Renal cortical epithelial cell (primary cell): ENCODE data around the gene DPEP3. TPM values are rescaled to one million over a fixed set of nuclear protein-coding genes. Genes with fewer than 3 reads are reported as not detected.
"Not testable (repeated sequence)": the region's sequence is repeated elsewhere in the genome, so short reads cannot be mapped to it uniquely, and the experiment has no call there.

ENCODE experiments used
- DNase-seq: peaks from one replicate; pipeline ENCODE4 v3.0.0-alpha.2; 2011; ENCODE audit warnings: low read depth
- total RNA-seq: library from RNA; depleted of rRNA; stranded (reverse); fragments of >200 nt; gene quantifications from 2 replicates; pipeline ENCODE4 v1.2.3, GENCODE V29; 2014

Gene DPEP3, protein sequence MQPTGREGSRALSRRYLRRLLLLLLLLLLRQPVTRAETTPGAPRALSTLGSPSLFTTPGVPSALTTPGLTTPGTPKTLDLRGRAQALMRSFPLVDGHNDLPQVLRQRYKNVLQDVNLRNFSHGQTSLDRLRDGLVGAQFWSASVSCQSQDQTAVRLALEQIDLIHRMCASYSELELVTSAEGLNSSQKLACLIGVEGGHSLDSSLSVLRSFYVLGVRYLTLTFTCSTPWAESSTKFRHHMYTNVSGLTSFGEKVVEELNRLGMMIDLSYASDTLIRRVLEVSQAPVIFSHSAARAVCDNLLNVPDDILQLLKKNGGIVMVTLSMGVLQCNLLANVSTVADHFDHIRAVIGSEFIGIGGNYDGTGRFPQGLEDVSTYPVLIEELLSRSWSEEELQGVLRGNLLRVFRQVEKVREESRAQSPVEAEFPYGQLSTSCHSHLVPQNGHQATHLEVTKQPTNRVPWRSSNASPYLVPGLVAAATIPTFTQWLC
- total RNA-seq = not detected in 2 replicates

DNA sequence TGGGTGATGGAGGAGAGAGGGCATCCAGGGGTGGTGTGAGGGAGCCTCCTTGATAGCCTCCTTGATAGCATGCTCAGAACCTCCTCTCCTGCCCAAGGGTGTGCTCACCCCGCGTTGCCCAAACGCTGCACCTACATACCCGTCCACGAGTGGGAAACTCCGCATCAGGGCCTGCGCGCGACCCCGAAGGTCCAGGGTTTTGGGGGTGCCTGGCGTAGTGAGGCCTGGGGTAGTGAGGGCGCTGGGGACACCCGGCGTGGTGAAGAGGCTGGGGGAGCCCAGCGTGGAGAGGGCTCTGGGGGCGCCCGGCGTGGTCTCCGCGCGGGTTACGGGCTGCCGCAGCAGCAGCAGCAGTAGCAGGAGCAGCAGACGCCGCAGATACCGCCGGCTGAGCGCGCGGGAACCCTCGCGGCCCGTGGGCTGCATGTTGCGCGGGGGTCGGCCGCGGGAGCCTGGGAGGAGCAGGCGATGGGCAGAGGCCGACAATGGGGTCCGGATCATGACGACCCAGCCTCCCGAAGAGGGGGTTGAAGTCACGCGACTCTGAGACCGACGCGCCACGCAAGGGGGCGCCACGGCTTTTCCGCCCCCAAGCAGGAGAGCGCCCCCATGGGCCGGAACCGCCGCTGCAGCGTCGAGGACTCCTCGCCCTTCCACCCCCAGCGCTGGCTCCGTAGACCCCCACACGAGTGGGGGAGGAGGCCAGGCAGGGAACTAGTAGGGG lies at the start of gene DPEP3:
DPEP3 (minus strand) TSS at position 545 of the 724 bp plus-strand sequence; CDS start at position 426, 119 bp downstream.
- no peak for DNase-seq

DNA sequence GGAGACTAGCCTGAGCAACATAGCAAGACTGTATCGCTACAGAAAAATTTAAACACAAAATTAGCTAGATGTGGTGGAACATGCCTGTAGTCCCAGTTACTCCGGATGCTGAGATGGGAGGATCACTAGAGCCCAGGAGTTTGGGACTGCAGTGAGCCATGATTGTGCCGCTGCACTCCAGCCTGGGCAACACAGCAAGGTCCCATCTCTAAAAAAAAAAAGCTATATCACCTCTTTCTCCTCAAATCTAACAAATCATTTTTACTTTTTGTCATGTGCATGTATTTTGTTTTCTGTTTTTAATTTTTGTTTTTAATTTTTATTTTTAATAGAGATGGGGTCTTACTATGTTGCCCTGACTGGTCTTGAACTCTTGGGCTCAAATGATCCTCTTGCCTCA lies 48.7 kb upstream of the DPEP3 start:
- DNase-seq = no peak

DNA sequence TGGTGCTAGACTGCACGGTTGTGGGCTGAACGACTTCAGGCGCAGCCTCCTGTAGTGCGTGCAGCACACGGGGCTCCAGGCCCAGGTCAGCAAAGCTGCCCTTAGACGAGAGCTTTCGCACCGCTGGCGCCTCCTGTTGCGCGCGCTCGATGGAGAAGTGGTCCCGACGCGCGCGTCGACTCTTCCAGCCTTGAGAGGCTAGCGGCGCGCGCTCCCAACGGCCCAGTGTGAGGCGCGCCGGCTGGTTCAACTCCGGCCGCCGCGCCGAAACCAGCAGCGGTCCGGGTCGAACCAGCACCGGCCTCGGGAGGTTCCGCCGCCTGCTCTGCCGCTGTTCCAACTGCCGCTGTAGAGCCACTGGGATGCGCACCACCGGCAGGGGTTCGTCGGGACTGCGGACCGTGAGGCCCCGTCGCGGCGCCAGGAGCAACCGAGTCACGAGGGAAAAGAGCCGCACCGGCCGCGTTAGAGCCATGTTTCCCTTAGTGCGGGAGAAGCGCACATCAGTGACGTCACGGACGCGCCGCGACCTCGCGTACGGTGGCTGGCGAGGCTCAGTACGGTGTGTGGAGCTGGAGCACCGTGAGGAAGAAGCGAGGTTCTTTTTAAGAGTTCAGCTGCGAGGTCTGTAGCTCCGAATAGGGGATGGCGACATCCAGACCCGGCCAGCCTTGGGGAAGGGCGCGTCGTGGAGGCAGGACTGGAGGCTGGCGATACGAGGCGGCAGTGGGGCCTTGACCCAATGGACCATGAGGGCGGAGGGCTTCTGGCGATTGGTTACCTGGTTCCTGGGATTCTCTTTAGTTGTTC lies 42.6 kb upstream of the DPEP3 start, which contains the start of the genes DDX28 and DUS2:
DDX28 (minus strand) TSS at position 505 of the 810 bp plus-strand sequence; CDS start at position 475, 30 bp downstream.
DUS2 (plus strand) TSS at position 557 of the 810 bp plus-strand sequence. CDS start 14,740 bp downstream, outside the sequence.
- peak; percentile 76 for DNase-seq

DNA sequence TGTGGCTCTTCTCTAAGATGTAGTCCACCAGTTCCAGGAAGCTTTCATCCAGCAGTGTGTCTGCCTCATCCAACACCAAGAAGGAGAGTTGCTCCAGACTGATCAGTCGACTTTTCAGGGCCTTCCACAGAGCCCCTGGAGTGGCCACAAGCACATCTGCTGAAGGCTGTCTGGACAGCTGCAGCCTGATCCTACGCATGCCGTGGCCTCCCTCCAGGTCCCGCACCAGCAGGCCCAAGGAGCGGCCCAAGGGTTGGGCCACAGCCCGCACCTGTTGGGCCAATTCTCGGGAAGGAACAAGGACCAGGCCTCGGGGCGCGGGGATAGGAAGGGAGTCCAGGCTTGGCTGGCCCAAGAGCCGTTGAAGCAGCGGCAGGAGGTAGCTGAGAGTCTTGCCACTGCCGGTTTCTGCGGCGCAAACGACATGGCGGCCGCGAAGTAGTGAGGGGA lies 42.0 kb upstream of the DPEP3 start:
- DNase-seq = no peak

DNA sequence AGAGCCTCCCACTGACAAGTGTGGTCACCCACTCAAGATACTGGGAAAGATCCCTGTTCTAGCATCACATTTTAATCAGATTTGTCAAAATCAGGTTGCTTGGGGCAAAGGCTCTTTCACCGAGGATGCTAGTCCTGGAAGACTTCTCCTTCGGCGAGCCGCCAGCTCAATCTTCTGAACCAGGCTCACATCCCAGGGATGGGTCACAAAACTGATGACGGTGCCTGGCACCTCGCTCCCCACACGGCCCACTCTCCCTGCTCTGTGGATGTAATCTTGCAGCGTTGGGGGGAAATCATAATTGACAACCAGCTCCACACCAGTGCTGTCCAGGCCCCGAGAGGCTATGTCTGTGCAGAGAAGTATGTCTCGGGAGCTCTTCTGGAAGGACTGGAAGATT lies 41.2 kb upstream of the DPEP3 start:
- DNase-seq = no peak

DNA sequence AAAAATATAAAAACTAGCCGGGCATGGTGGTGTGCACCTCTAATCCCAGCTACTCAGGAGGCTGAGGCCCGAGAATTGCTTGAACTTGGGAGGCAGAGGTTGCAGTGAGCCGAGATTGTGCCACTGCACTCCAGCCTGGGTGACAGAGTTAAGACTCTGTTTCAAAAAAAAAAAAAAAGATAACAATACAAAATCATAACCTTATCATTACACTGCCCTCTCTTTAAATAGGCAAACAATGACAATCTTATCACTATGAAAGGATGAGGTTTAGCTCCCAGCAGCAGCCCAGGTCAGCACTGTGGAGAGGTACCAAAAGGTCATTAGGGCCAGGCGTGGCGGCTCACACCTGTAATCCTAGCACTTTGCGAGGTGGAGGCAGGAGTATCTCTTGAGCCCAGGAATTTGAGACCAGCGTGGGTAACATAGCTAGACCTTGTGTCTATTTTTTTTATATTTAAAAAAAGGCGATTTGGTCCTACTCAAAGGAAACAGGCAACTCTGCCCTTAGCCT lies 38.9 kb upstream of the DPEP3 start:
- DNase-seq = no peak

DNA sequence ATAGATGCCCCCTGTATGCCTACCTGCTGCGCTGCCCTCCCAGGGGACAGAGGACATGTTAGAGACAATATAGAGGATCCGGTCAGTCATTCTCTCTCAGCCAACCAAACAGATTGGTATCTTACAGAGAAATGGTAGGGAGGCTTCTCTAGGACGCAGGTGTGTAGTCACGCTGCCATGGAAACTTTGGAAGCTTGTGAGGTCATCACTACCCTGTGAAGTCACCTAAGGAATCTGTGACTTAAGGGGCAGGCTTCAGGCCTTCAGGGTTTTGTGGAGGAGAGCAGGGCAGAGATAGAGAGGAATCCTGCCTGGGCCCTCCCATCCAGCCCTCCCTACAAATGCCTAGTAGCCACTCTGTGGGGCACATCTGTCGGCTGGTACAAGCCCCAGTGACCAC lies 35.4 kb upstream of the DPEP3 start, which contains the start of gene DPEP2NB:
DPEP2NB (minus strand) TSS at position 231 of the 400 bp plus-strand sequence; CDS start at position 90, 141 bp downstream.
- no peak for DNase-seq

DNA sequence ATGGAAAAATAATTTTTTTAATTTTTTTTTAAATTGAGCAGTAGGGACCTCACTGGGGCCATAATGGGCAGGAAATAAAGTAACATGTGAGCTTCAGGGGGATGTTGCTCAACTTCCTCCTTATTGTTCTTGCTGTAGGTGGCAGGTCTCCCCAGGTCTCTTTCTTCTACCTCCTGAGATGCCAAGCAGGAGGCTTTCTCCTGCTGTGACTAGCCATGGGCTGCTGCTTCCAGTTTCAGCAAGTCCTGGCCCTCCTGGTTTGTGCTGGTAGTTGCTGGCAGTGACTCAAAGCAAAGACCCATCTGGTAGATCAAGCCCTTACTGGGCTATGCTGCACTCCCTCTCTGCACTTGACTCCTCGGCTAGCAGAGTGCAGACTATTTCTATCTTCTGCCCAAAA lies 33.1 kb upstream of the DPEP3 start:
- peak; percentile 48 for DNase-seq

DNA sequence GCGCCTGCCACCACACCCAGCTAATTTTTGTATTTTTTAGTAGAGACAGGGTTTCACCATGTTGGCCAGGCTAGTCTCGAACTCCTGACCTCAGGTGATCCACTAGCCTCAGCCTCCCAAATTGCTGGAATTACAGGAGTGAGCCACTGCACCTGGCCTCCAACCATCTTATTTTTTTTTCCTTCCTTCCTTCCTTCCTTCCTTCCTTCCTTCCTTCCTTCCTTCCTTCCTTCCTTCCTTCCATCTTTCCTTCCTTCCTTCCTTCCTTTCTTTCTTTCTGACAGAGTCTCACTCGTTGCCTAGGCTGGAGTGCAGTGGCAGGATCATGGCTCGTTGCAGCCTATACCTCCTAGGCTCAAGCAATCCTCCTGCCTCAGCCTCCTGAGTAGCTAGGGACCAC lies 29.6 kb upstream of the DPEP3 start:
- DNase-seq = not testable (repeated sequence)

DNA sequence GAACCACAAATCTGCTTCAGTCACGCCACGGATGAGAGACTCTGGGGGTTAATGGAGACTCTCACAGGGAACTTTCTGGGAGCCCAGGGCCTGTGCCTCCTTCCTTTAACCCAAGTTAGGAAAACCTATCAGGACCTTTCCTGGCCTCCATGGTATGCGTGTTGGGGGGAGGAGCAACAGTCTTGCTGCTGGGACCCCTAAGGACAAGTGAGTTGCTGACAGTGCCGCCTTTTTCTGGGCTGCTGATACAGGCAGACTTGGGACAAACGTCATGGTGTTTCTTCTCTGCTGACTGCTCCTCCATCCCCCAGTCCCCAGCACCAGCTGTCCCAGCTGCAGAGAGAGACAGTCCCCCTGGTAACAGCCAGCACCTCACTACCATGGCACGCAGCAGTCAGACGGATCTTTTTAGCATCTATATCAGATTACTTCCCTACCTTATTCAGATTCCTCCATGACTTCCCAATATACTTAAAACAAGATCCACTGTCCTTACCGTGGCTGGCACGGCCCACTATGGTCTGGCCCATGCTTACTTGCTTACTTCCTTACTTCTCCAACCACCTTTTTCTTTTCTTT lies 28.9 kb upstream of the DPEP3 start:
- no peak for DNase-seq

DNA sequence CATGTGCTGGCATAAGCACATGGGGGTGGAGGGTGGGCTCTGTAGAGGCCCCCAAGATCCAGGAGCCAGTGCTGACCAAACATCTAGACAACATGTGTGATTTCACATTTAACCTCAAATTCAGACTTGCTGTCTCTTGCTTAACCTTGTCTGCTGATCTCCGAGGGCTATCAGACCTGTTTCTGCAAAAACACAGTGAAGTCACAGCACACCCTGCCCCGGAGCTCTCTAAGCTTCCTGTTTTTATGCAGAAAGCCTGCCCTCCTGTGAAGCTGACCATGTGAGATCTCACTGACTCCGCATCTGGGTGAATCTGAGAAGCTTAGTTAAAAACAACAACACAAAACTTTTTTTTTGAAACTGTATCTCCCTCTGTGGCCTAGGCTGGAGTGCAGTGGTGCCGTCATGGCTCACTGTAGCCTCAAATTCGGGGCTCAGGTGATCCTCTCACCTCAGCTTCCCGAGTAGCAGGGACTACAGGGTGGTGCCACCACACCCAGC lies 25.5 kb upstream of the DPEP3 start:
- DNase-seq = peak; percentile 35

DNA sequence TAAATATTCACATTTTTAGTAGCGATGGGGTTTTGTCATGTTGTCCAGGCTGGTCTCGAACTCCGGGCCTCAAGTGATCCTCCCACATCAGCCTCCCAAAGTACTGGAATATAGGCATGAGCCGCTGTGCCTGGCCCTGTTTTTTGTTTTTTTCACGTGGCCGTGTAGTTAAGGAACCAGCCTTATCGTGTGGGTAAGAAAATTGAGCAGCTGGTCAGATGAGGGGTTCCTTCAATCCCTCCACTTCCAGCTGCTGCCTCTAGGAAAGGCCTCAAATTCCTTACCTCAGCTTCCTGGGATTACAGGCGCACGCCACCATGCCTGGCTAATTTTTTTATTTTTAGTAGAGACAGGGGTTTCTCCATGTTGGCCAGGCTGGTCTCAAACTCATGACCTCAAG lies 24.9 kb upstream of the DPEP3 start:
- DNase-seq = no peak

DNA sequence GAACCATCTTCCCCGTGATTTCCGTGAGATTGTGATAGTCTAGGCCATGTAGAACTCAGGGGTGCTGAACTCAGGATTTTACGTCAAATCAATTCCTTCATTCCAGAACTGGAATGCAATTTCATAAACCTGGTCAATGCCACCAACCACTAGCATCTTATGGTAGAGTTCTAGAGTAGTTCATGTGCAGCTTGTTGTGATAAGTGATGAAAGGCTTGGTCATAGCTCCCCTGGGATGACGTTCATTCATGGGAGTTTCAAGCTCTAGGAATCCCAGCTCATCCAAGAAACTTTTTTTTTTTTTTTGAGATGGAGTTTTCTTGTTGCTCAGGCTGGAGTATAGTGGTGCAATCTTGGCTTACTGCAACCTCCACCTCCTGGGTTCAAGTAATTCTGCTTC lies 22.7 kb upstream of the DPEP3 start:
- DNase-seq = no peak

DNA sequence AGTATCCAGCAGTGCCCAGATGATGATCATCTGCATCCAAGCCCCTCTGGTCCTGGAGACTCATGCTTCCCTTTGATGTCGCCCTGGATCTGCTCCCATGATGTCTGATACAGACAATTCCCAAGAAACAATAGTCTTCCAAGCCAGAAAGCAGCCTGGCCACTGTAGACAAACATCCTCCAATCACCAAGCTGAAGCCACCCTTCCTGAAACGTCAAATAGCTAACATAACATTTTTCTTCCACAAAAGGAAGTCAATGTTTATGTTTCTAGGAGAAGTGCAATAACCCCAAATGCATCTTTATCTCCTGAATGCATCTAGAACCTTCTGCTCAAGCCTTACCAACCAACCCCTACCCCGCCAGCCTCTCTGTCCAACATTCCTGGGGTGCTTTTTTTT lies 20.2 kb upstream of the DPEP3 start:
- no peak for DNase-seq

DNA sequence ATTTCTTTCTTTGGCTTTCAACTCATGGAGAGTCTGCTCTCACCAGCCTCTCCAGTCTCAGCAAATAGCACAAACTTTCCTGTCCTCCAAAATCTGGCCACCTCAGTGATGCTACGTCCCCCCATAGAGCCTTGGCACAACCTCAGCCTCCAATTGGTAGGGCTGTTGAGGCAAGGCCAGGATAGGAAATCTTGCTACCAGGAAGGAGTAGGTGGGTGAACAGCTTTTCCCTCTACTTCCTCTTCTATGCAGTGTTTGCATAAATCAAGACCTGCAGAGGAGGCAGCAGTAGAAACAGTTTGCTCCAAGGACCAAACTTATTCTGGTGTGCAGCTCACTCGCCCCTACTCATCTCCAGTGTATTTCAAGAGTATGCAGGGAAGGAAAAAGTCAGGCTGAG lies 19.7 kb upstream of the DPEP3 start:
- no peak for DNase-seq

DNA sequence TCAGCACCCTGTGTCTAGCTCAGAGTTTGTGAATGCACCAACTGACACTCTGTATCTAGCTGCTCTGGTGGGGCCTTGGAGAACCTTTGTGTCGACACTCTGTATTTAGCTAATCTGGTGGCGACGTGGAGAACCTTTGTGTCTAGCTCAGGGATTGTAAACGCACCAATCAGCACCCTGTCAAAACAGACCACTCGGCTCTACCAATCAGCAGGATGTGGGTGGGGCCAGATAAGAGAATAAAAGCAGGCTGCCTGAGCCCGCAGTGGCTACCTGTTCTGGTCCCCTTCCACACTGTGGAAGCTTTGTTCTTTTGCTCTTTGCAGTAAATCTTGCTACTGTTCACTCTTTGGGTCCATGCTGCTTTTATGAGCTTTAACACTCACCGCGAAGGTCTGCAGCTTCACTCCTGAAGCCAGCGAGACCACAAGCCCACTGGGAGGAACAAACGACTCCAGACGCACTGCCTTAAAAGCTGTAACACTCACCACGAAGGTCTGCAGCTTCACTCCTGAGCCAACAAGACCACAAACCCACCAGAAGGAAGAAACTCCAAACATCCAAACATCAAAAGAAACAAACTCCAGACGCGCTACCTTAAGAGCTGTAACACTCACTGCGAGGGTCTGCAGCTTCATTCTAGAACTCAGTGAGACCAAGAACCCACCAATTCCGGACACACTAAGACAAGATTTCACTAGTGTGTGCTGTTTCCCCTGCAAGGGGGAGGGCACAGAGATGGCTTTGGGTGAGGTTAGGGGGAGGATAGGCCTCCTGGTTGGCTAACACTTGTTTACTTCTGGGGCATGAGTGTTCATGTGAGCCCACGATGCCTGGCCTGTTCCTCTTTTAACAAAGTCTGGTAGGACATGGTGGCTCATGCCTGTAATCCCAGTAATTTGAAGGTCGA lies 18.7 kb upstream of the DPEP3 start, which contains the start of gene DPEP2:
DPEP2 (minus strand) TSS at position 706 of the 910 bp plus-strand sequence. CDS start 6,272 bp downstream, outside the sequence.
- not testable (repeated sequence) for DNase-seq

DNA sequence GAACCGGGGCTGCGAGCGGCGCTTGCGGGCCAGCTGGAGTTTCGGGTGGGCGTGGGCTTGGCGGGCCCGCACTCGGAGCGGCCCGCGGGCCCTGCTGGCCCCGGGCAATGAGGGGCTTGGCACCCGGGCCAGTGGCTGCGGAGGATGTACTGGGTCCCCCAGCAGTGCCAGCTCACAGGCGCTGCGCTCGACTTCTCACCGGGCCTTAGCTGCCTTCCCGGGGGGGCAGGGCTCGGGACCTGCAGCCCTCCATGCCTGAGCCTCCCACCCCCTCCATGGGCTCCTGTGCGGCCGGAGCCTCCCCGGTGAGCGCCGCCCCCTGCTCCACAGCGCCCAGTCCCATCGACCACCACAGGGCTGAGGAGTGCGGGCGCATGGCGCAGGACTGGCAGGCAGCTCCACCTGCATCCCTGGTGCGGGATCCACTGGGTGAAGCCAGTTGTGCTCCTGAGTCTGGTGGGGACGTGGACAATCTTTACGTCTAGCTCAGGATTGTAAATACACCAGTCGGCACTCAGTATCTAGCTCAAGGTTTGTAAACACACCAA lies 18.0 kb upstream of the DPEP3 start:
- DNase-seq = not testable (repeated sequence)

DNA sequence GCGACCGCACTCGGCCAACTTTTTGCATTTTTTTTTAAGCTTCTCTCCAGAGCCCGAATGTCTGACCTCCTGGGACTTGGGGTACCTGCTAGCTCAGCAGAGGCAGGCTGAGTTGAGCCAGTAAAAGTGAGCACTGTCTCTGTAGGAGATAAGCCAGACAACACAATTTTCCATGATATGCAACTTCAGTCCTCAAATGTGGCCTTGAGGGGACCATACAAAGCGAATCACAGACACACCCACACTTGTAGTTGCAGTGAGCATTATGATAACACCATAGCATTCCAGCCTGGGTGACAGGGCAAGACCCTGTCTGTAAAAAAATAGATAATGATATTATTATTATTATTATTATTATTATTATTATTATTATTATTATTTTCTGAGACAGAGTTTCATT lies 16.4 kb upstream of the DPEP3 start:
- no peak for DNase-seq

DNA sequence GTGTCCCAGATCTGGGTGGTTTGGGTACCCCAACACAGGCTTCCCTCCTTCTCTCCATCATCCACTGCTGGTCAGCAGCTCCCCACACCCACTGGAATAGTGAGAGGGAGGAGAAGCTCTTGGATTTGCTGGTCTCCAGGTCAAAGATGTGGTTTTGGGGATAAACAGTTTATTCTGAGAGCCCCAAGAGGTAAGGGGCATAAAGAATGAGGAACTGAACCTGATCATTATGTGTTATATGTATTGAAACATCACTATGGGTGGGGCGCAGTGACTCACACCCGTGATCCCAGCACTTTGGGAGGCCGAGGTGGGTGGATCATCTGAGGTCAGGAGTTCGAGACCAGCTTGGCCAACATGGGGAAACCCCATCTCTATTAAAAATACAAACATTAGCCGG lies 15.1 kb upstream of the DPEP3 start:
- DNase-seq = no peak
